ENCODE measurements around the gene ZXDC. TPM values are rescaled to one million over a fixed set of nuclear protein-coding genes. Genes with fewer than 3 reads are reported as not detected.
A peak's percentile ranks its signal among the peaks of the same experiment; 100 is the strongest.

ZXDC gene
- total RNA-seq, 6 experiments from 2014 or later = 11.7 to 14.2 (median 13.5) TPM

DNA sequence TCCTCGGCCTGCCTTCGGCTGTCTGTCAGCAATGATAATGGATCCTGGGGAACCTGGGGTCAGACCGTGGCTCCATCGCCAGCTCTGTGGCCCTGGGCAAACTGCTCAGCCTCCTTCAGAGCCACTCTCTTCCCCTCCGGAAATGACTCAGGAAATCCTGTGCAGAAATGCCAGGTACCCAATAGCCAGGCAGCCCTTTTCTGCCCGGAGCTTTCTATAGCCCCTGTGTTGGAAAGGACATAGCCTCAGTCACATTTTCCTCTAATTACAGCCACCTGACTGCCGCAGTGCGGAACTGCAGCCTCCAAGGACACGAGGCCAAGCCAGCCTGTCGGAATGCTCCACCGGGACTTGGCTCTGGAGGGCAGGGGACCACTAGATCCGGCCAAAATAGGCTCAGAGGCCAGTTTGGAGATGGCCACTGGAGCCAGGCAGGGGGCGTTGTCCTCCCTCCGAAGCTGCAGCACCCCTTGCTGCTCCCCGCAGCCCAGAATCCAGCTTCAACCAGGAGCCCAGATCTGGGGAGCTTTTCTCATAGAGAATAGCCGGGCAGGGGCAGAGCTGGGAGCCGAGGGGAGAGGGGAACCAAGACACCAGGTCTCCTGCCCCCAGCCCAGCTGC lies 11.6 kb upstream of the ZXDC start:
- H3K27me3 Mint-ChIP-seq (ENCODE audit: insufficient read depth) = peaks cover 42% of the 10 kb centered on the region
- peaks cover 11% of the 10 kb centered on the region for H3K4me1 Mint-ChIP-seq (ENCODE audit: low read depth)
- peak; percentile 25 for DNase-seq
- 0 out of 2 replicates have a peak overlapping the region, but pooled peaks have one; percentile 24 for H3K4me3 Mint-ChIP-seq
- TF ChIP-seq, protein P1, sequence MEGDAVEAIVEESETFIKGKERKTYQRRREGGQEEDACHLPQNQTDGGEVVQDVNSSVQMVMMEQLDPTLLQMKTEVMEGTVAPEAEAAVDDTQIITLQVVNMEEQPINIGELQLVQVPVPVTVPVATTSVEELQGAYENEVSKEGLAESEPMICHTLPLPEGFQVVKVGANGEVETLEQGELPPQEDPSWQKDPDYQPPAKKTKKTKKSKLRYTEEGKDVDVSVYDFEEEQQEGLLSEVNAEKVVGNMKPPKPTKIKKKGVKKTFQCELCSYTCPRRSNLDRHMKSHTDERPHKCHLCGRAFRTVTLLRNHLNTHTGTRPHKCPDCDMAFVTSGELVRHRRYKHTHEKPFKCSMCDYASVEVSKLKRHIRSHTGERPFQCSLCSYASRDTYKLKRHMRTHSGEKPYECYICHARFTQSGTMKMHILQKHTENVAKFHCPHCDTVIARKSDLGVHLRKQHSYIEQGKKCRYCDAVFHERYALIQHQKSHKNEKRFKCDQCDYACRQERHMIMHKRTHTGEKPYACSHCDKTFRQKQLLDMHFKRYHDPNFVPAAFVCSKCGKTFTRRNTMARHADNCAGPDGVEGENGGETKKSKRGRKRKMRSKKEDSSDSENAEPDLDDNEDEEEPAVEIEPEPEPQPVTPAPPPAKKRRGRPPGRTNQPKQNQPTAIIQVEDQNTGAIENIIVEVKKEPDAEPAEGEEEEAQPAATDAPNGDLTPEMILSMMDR (IDR thresholded peaks at IDR 0.05) = peak; percentile 51; the same call in 1 of the 2 replicates
- H3K27ac Mint-ChIP-seq = no peak overlapping the region; the same call in 1 of the 2 replicates
- H3K36me3 Mint-ChIP-seq (ENCODE audit: low read depth) = no peaks in the 10 kb centered on the region
- no peaks in the 10 kb centered on the region for H3K9me3 Mint-ChIP-seq

DNA sequence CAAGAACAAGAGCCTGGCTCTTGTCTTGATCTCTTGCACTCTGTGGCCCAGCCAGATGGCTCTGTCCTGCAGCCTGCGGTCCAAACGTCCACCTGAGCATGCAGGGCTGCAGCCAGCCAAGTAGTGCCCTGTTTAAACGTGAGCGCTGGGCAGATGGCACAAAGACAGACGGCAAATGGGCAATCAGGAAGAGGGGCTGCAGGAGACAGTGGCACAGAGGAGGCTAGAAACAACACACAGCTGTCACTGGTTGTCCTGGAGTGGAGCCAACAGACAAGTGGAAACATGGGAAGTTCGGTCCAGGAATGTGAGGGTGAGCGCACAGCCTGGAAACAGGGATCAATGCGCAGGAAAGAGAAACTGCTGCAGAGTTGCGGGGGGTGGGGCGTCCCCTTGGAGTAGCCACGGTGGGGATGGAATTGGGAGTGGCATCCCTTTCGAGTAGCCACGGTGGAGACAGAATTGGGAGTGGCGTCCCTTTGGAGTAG lies 10.7 kb upstream of the ZXDC start:
- H3K36me3 Mint-ChIP-seq (ENCODE audit: low read depth) = no peaks in the 10 kb centered on the region
- peaks cover 38% of the 10 kb centered on the region for H3K27me3 Mint-ChIP-seq (ENCODE audit: insufficient read depth)
- no peak overlapping the region; the same call in 1 of the 2 replicates for H3K4me3 Mint-ChIP-seq
- no peak for DNase-seq
- H3K4me1 Mint-ChIP-seq (ENCODE audit: low read depth) = peaks cover 11% of the 10 kb centered on the region
- H3K9me3 Mint-ChIP-seq = no peaks in the 10 kb centered on the region
- H3K27ac Mint-ChIP-seq = no peak overlapping the region
- TF ChIP-seq, protein P1 (IDR thresholded peaks at IDR 0.05) = no peak

DNA sequence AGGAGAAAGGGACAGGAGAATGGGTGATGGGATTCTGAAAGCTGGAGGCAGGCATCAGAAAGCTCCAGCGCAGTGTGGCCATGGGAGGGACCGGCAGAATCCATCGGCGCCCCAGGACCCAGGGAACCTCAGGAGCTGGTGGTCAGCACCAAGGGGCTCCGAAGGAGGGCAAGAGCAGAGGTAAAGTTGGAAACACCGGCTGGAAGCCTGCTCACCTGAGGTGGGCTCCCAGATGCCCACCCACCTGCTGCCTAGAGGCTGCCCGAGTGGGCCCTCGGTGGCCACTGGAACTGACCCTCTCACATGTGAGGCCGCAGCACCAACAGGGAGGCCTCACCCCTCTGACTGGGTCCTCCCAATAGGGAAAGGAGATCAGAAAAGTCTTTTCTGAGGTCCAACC lies 10.3 kb upstream of the ZXDC start:
- H3K27ac Mint-ChIP-seq = no peak overlapping the region
- H3K4me1 Mint-ChIP-seq (ENCODE audit: low read depth) = peaks cover 11% of the 10 kb centered on the region
- no peak overlapping the region for H3K4me3 Mint-ChIP-seq
- DNase-seq = no peak
- no peaks in the 10 kb centered on the region for H3K36me3 Mint-ChIP-seq (ENCODE audit: low read depth)
- TF ChIP-seq, protein P1 (IDR thresholded peaks at IDR 0.05) = no peak
- no peaks in the 10 kb centered on the region for H3K9me3 Mint-ChIP-seq
- H3K27me3 Mint-ChIP-seq (ENCODE audit: insufficient read depth) = peaks cover 33% of the 10 kb centered on the region

DNA sequence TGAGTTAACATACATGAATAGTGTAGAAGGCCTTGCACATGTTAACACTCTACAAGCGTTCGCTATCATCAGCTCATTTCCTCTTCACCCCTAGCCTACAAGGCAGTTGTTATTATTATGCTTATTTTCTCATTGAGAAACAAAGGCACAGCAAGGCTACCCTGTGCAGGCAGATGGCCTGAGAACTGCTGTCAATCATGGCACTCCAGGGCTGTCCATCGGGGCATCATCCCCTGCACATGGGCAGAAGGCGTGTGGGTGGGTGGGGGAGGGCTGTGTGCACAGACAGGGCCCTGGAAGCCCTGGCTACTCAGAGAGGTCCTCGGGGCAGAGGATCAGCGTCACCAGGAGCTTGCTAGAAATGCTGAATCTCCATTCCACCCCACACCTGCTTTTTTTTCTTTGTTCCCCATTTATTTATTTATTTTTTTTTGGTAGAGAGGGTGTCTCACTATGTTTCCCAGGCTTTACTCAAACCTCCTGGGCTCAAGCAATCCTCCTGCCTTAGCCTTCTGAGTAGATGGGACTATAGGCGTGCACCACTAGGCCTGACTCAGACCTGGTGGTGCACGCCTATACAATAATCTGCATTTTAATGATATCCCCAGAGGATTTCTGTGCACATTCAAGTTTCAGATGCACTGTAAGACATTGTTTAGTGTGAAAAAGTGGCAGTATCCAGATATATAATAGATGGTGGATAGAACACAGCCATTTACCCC lies 9.6 kb upstream of the ZXDC start:
- H3K4me1 Mint-ChIP-seq (ENCODE audit: low read depth) = peaks cover 11% of the 10 kb centered on the region

DNA sequence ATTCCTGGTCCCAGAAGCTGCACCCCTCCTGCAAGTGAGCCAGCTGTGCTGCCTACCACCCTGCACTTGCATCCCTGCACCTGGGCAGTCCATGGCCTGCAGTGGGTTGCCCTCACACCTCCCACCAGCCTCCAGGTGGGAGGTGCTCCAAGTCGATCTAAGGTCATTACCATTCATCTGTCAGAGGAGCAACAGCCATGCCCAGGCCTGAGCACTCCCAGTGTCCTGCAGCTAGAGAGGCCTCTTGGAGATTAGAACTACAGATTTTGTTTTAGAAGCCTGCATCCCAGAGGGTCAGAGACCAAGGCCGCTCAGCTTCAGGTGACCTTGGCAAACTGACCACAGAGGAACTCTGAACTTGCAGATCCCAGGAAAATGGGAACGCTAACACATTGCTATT lies 9.0 kb upstream of the ZXDC start:
- Mint-ChIP-seq H3K4me1 (ENCODE audit: low read depth) (peaks cover 11% of the 10 kb centered on the region), H3K27ac (no peak overlapping the region), H3K9me3 (no peaks in the 10 kb centered on the region), H3K27me3 (ENCODE audit: insufficient read depth) (peaks cover 25% of the 10 kb centered on the region), H3K36me3 (ENCODE audit: low read depth) (no peaks in the 10 kb centered on the region), H3K4me3 (no peak overlapping the region)
- no peak for DNase-seq
- TF ChIP-seq, protein P1 (IDR thresholded peaks at IDR 0.05) = no peak

More for the DNA sequence above, 9.6 kb upstream of the ZXDC start:
- Mint-ChIP-seq H3K27me3 (ENCODE audit: insufficient read depth) (peaks cover 32% of the 10 kb centered on the region), H3K27ac (no peak overlapping the region), H3K9me3 (no peaks in the 10 kb centered on the region), H3K36me3 (ENCODE audit: low read depth) (no peaks in the 10 kb centered on the region), H3K4me3 (no peak overlapping the region)
- DNase-seq = no peak
- TF ChIP-seq, protein P1 (IDR thresholded peaks at IDR 0.05) = no peak
